Measurements from ENCODE around the gene DMRT3. TPM values are rescaled to one million over a fixed set of nuclear protein-coding genes. Genes with fewer than 3 reads are reported as not detected.

DMRT3 gene
- under 1 TPM in 1 of 4 donors, not detected in 3; 0.42 TPM for total RNA-seq

GRCh38 chr9:976258-976942, at the start of gene DMRT3:
DMRT3 (plus strand) TSS chr9:976655; CDS start chr9:977002, 347 bp downstream.
- DNase-seq (ENCODE audit: low spot score in 2 of 2) = no peak
- no peaks in the 10 kb centered on the region for H3K9me3 ChIP-seq
- peak within 1 kb of the TSS; percentile 52 for H3K4me3 ChIP-seq
- H3K27me3 ChIP-seq = peaks cover 97% of the 10 kb centered on the region
- H3K4me1 ChIP-seq = peaks cover 38% of the 10 kb centered on the region
- TF ChIP-seq EP300 (IDR thresholded peaks at IDR 0.05) = no peak
- no peak for TF ChIP-seq CTCF (IDR thresholded peaks at IDR 0.05)
- TF ChIP-seq POLR2A (IDR thresholded peaks at IDR 0.05) = no peak
- TF ChIP-seq POLR2AphosphoS5 (IDR thresholded peaks at IDR 0.05) = no peak
- peak within 1 kb of the TSS; percentile 38 for H3K27ac ChIP-seq
- 3% methylated on average over 33 of the region's 70 CpGs for WGBS
- no peaks in the 10 kb centered on the region for H3K36me3 ChIP-seq

GRCh38 chr9:926976-927375, 49.5 kb upstream of the DMRT3 start:
- no peak for DNase-seq (ENCODE audit: low spot score in 2 of 2)
- Histone ChIP-seq H3K27ac (no peak overlapping the region), H3K36me3 (no peaks in the 10 kb centered on the region), H3K27me3 (peaks cover 3% of the 10 kb centered on the region), H3K4me3 (no peak overlapping the region), H3K9me3 (no peaks in the 10 kb centered on the region), H3K4me1 (no peaks in the 10 kb centered on the region)
- TF ChIP-seq POLR2AphosphoS5 (IDR thresholded peaks at IDR 0.05) (no peak), POLR2A (IDR thresholded peaks at IDR 0.05) (no peak), CTCF (IDR thresholded peaks at IDR 0.05) (no peak), EP300 (IDR thresholded peaks at IDR 0.05) (no peak)
- 90% methylated on average over 8 of the region's 8 CpGs for WGBS

GRCh38 chr9:928363-929042, 48.0 kb upstream of the DMRT3 start:
- TF ChIP-seq EP300 (IDR thresholded peaks at IDR 0.05) = no peak
- peak in 1 of 2 donors; percentile 31 for TF ChIP-seq CTCF (IDR thresholded peaks at IDR 0.05)
- no peak for TF ChIP-seq POLR2A (IDR thresholded peaks at IDR 0.05)
- no peak for TF ChIP-seq POLR2AphosphoS5 (IDR thresholded peaks at IDR 0.05)
- H3K27me3 ChIP-seq = peaks cover 8% of the 10 kb centered on the region
- H3K27ac ChIP-seq = no peak overlapping the region
- 79% methylated on average over 6 of the region's 6 CpGs for WGBS
- H3K36me3 ChIP-seq = no peaks in the 10 kb centered on the region
- H3K4me1 ChIP-seq = no peaks in the 10 kb centered on the region
- DNase-seq (ENCODE audit: low spot score in 2 of 2) = no peak
- no peak overlapping the region for H3K4me3 ChIP-seq
- H3K9me3 ChIP-seq = no peaks in the 10 kb centered on the region

GRCh38 chr9:929719-930118, 46.7 kb upstream of the DMRT3 start:
- no peak for DNase-seq (ENCODE audit: low spot score in 2 of 2)
- Histone ChIP-seq H3K4me1 (no peaks in the 10 kb centered on the region), H3K9me3 (no peaks in the 10 kb centered on the region), H3K36me3 (no peaks in the 10 kb centered on the region), H3K27me3 (peaks cover 8% of the 10 kb centered on the region), H3K4me3 (no peak overlapping the region), H3K27ac (no peak overlapping the region)
- TF ChIP-seq CTCF (IDR thresholded peaks at IDR 0.05) = no peak
- no peak for TF ChIP-seq POLR2AphosphoS5 (IDR thresholded peaks at IDR 0.05)
- TF ChIP-seq POLR2A (IDR thresholded peaks at IDR 0.05) = no peak
- TF ChIP-seq EP300 (IDR thresholded peaks at IDR 0.05) = no peak
- WGBS = 67% methylated on average over 4 of the region's 4 CpGs

- Histone ChIP-seq H3K27me3 (peaks cover 22% of the 10 kb centered on the region), H3K9me3 (no peaks in the 10 kb centered on the region), H3K4me1 (peaks cover 10% of the 10 kb centered on the region), H3K36me3 (no peaks in the 10 kb centered on the region), H3K27ac (no peak overlapping the region), H3K4me3 (no peak overlapping the region)
- DNase-seq (ENCODE audit: low spot score in 2 of 2) = no peak
- no peak for TF ChIP-seq CTCF (IDR thresholded peaks at IDR 0.05)
- no peak for TF ChIP-seq EP300 (IDR thresholded peaks at IDR 0.05)
- no peak for TF ChIP-seq POLR2AphosphoS5 (IDR thresholded peaks at IDR 0.05)
- no peak for TF ChIP-seq POLR2A (IDR thresholded peaks at IDR 0.05)
- WGBS = 91% methylated on average over 4 of the region's 4 CpGs
Measured at GRCh38 chr9:933356-933755, 43.1 kb upstream of the DMRT3 start.
